Right atrium auricular region (tissue), 2 donors: Measurements from ENCODE around the gene TRPC3. TPM values are rescaled to one million over a fixed set of nuclear protein-coding genes. Genes with fewer than 3 reads are reported as not detected.
A peak's percentile ranks its signal among the peaks of the same experiment; 100 is the strongest.
"Not testable (repeated sequence)": the region's sequence is repeated elsewhere in the genome, so short reads cannot be mapped to it uniquely, and the experiment has no call there.

Experiments used
- DNase-seq: peaks from one replicate; pipeline ENCODE4 v3.0.0-alpha.2; 2019; ENCODE audit warnings: low spot score
- H3K27ac ChIP-seq, 2 donors: fragments of 200-600 bp; sonication (generic); 1 replicate in 1 of 2; 2 replicates in 1 of 2; pipeline ENCODE4 v1.5.1; 2016 to 2019
- H3K27me3 ChIP-seq, 2 donors: fragments of 200-600 bp; sonication (generic); one replicate each; pipeline versions ENCODE4 v1.5.1 to v1.6.0; 2017 to 2019
- H3K36me3 ChIP-seq: fragments of 200-600 bp; sonication (generic); one replicate; pipeline ENCODE4 v1.5.1; 2016
- H3K4me1 ChIP-seq, 2 donors: fragments of 200-600 bp; sonication (generic); one replicate each; pipeline versions ENCODE4 v1.5.1 to v1.6.0; 2017 to 2019
- H3K4me3 ChIP-seq, 2 donors: fragments of 200-600 bp; sonication (generic); 1 replicate in 1 of 2; 2 replicates in 1 of 2; pipeline ENCODE4 v1.5.1; 2017 to 2019; ENCODE audit warnings: mild to moderate bottlenecking in 1 of 2, moderate library complexity in 1 of 2
- H3K9me3 ChIP-seq, 2 donors: fragments of 200-600 bp; sonication (generic); one replicate each; pipeline ENCODE4 v1.5.1; 2019
- CTCF ChIP-seq, 2 donors: fragments of 200-600 bp; sonication (generic); IDR thresholded peaks; one replicate each; pipeline ENCODE4 v1.5.1; 2019; ENCODE audit warnings: antibody characterized with exemption in 2 of 2
- total RNA-seq, 2 donors: library from RNA; depleted of rRNA; stranded (reverse); fragments of >200 nt; gene quantifications; one replicate each; pipeline ENCODE4 v1.1.0, GENCODE V29; 2016

The TRPC3 gene
- total RNA-seq, 2 donors from 2014 or later = 0.15 to 0.63 TPM

- Histone ChIP-seq H3K36me3 (no peaks in the 10 kb centered on the region), H3K9me3 (no peaks in the 10 kb centered on the region), H3K27me3 (no peaks in the 10 kb centered on the region), H3K27ac (no peak overlapping the region), H3K4me3 (no peak overlapping the region), H3K4me1 (no peaks in the 10 kb centered on the region)
- DNase-seq = no peak
- no peak for TF ChIP-seq CTCF (IDR thresholded peaks at IDR 0.05)
These were observed 23.9 kb downstream of the TRPC3 start for GRCh38 chr4:121927948-121928347.

GRCh38 chr4:121926490-121926889 is 25.4 kb downstream of the TRPC3 start:
- not testable (repeated sequence) for H3K9me3 ChIP-seq, H3K36me3 ChIP-seq, DNase-seq, H3K27me3 ChIP-seq, H3K4me1 ChIP-seq, H3K27ac ChIP-seq, H3K4me3 ChIP-seq

- Histone ChIP-seq H3K36me3 (no peaks in the 10 kb centered on the region), H3K9me3 (no peaks in the 10 kb centered on the region), H3K4me1 (no peaks in the 10 kb centered on the region), H3K4me3 (no peak overlapping the region), H3K27me3 (no peaks in the 10 kb centered on the region), H3K27ac (no peak overlapping the region)
- no peak for TF ChIP-seq CTCF (IDR thresholded peaks at IDR 0.05)
- no peak for DNase-seq
These were observed 28.6 kb downstream of the TRPC3 start for GRCh38 chr4:121923306-121923705.

GRCh38 chr4:121913667-121914066 is 38.2 kb downstream of the TRPC3 start:
- TF ChIP-seq CTCF (IDR thresholded peaks at IDR 0.05) = no peak
- Histone ChIP-seq H3K4me1 (no peaks in the 10 kb centered on the region), H3K36me3 (no peaks in the 10 kb centered on the region), H3K9me3 (no peaks in the 10 kb centered on the region), H3K27me3 (no peaks in the 10 kb centered on the region), H3K4me3 (no peak overlapping the region), H3K27ac (no peak overlapping the region)
- DNase-seq = no peak

GRCh38 chr4:121908346-121908745 is 43.5 kb downstream of the TRPC3 start:
- H3K9me3 ChIP-seq = no peaks in the 10 kb centered on the region
- H3K4me1 ChIP-seq = no peaks in the 10 kb centered on the region
- no peaks in the 10 kb centered on the region for H3K36me3 ChIP-seq
- no peak overlapping the region for H3K27ac ChIP-seq
- H3K4me3 ChIP-seq = no peak overlapping the region
- no peak for DNase-seq
- no peaks in the 10 kb centered on the region for H3K27me3 ChIP-seq
- TF ChIP-seq CTCF (IDR thresholded peaks at IDR 0.05) = no peak

- Histone ChIP-seq H3K27me3 (no peaks in the 10 kb centered on the region), H3K27ac (no peak overlapping the region), H3K9me3 (no peaks in the 10 kb centered on the region), H3K4me3 (no peak overlapping the region), H3K4me1 (no peaks in the 10 kb centered on the region), H3K36me3 (no peaks in the 10 kb centered on the region)
- peak; percentile 72 to 78 for TF ChIP-seq CTCF (IDR thresholded peaks at IDR 0.05)
- DNase-seq = no peak
These were observed 51.5 kb downstream of the TRPC3 start for GRCh38 chr4:121900132-121900983.
